DMS79 (cell line): ENCODE results near the gene FIGN.

Source experiments
- DNase-seq: peaks from one replicate; lab custom pipeline; 2025; lab: John Stamatoyannopoulos, UW

The FIGN gene

GRCh38 chr2:163709270-163709669, 26.5 kb downstream of the FIGN start:
- no peak for DNase-seq

GRCh38 chr2:163708265-163708664, 27.5 kb downstream of the FIGN start:
- DNase-seq, result no peak

- no peak for DNase-seq
Measured at GRCh38 chr2:163703386-163703785, 32.4 kb downstream of the FIGN start.

GRCh38 chr2:163701399-163702195, 34.2 kb downstream of the FIGN start:
- DNase-seq, result no peak

- no peak for DNase-seq
Measured at GRCh38 chr2:163698857-163699256, 37.0 kb downstream of the FIGN start.

GRCh38 chr2:163697846-163698637, 37.8 kb downstream of the FIGN start:
- no peak for DNase-seq

- DNase-seq, result no peak
Measured at GRCh38 chr2:163697429-163697828, 38.4 kb downstream of the FIGN start.

- no peak for DNase-seq
Measured at GRCh38 chr2:163693484-163693883, 42.3 kb downstream of the FIGN start.

- DNase-seq, result no peak
Measured at GRCh38 chr2:163692611-163693482, 43.0 kb downstream of the FIGN start.

GRCh38 chr2:163692081-163692480, 43.7 kb downstream of the FIGN start:
- no peak for DNase-seq

GRCh38 chr2:163690896-163691295, 44.9 kb downstream of the FIGN start:
- no peak for DNase-seq

GRCh38 chr2:163687217-163687616, 48.6 kb downstream of the FIGN start:
- no peak for DNase-seq

- DNase-seq, result no peak
Measured at GRCh38 chr2:163686289-163686688, 49.5 kb downstream of the FIGN start.

GRCh38 chr2:163682695-163683094, 53.1 kb downstream of the FIGN start:
- no peak for DNase-seq

GRCh38 chr2:163681745-163682144, 54.1 kb downstream of the FIGN start:
- DNase-seq, result no peak

GRCh38 chr2:163675388-163675787, 60.4 kb downstream of the FIGN start:
- DNase-seq, result no peak

GRCh38 chr2:163673522-163673921, 62.3 kb downstream of the FIGN start:
- DNase-seq, result no peak

- no peak for DNase-seq
Measured at GRCh38 chr2:163670929-163671328, 64.9 kb downstream of the FIGN start.

- no peak for DNase-seq
Measured at GRCh38 chr2:163669506-163669905, 66.3 kb downstream of the FIGN start.

GRCh38 chr2:163667064-163667887, 68.5 kb downstream of the FIGN start:
- no peak for DNase-seq

GRCh38 chr2:163665817-163666216, 70.0 kb downstream of the FIGN start:
- no peak for DNase-seq
